GM18508 (cell line): ENCODE results near the gene C20orf141.
"Not testable (repeated sequence)": the region's sequence is repeated elsewhere in the genome, so short reads cannot be mapped to it uniquely, and the experiment has no call there.

Experiments used
- ATAC-seq: cut with Tn5 transposase; IDR thresholded peaks from one replicate; pipeline ENCODE4 v1.9.1; 2021; ENCODE audit warnings: moderate number of reproducible peaks; ENCODE audit not compliant: insufficient read depth, unreplicated experiment

Gene C20orf141

GRCh38 chr20:2817891-2818595 is 3.3 kb downstream of the C20orf141 start:
- no peak for ATAC-seq

GRCh38 chr20:2820084-2820895 is 5.5 kb downstream of the C20orf141 start:
- ATAC-seq, result no peak

GRCh38 chr20:2820896-2821869 is 6.4 kb downstream of the C20orf141 start:
- ATAC-seq, result no peak

- no peak for ATAC-seq
Measured at GRCh38 chr20:2822073-2822472, 7.3 kb downstream of the C20orf141 start.

GRCh38 chr20:2825761-2826160 is 11.0 kb downstream of the C20orf141 start:
- no peak for ATAC-seq

- no peak for ATAC-seq
Measured at GRCh38 chr20:2826655-2827054, 11.9 kb downstream of the C20orf141 start.

GRCh38 chr20:2829376-2829775 is 14.6 kb downstream of the C20orf141 start:
- ATAC-seq, result no peak

GRCh38 chr20:2831206-2831605 is 16.4 kb downstream of the C20orf141 start:
- not testable (repeated sequence) for ATAC-seq

- no peak for ATAC-seq
Measured at GRCh38 chr20:2833761-2834160, 19.0 kb downstream of the C20orf141 start.

- ATAC-seq, result no peak
Measured at GRCh38 chr20:2834401-2835110, 19.8 kb downstream of the C20orf141 start.

- no peak for ATAC-seq
Measured at GRCh38 chr20:2835331-2835796, 20.6 kb downstream of the C20orf141 start.

GRCh38 chr20:2836035-2836434 is 21.2 kb downstream of the C20orf141 start:
- no peak for ATAC-seq

- no peak for ATAC-seq
Measured at GRCh38 chr20:2837221-2837960, 22.6 kb downstream of the C20orf141 start.

- ATAC-seq, result no peak
Measured at GRCh38 chr20:2838170-2838797, 23.5 kb downstream of the C20orf141 start.

GRCh38 chr20:2838847-2839671 is 24.3 kb downstream of the C20orf141 start:
- ATAC-seq, result no peak

GRCh38 chr20:2839732-2840137 is 24.9 kb downstream of the C20orf141 start:
- ATAC-seq, result no peak

GRCh38 chr20:2840138-2840966 is 25.6 kb downstream of the C20orf141 start, which contains the start of the genes PCED1A and VPS16:
Gene PCED1A (minus strand): TSS chr20:2840655. CDS start chr20:2839912, 743 bp downstream.
Gene VPS16 (plus strand): TSS chr20:2840745. CDS start chr20:2840775, 30 bp downstream.
- ATAC-seq, result no peak
